Measurements from ENCODE around the gene ITGBL1.

The ITGBL1 gene

GRCh38 chr13:101612735-101613134 lies 160.3 kb downstream of the ITGBL1 start:
- TF ChIP-seq CTCF (IDR thresholded peaks at IDR 0.05; ENCODE audit: low read depth, low read length, missing control alignments): no peak
- DNase-seq (ENCODE audit: extremely low read depth, low read depth): no peak
- no peak overlapping the region for H3K4me3 ChIP-seq (replicated peaks; ENCODE audit: low read depth, low read length)

GRCh38 chr13:101614491-101614890 lies 162.0 kb downstream of the ITGBL1 start:
- no peak for DNase-seq (ENCODE audit: extremely low read depth, low read depth)
- no peak for TF ChIP-seq CTCF (IDR thresholded peaks at IDR 0.05; ENCODE audit: low read depth, low read length, missing control alignments)
- H3K4me3 ChIP-seq (replicated peaks; ENCODE audit: low read depth, low read length): no peak overlapping the region

GRCh38 chr13:101618440-101619187 lies 166.1 kb downstream of the ITGBL1 start:
- no peak overlapping the region for H3K4me3 ChIP-seq (replicated peaks; ENCODE audit: low read depth, low read length)
- no peak for DNase-seq (ENCODE audit: extremely low read depth, low read depth)
- no peak for TF ChIP-seq CTCF (IDR thresholded peaks at IDR 0.05; ENCODE audit: low read depth, low read length, missing control alignments)

GRCh38 chr13:101621099-101621498 lies 168.6 kb downstream of the ITGBL1 start:
- no peak for DNase-seq (ENCODE audit: extremely low read depth, low read depth)
- H3K4me3 ChIP-seq (replicated peaks; ENCODE audit: low read depth, low read length): no peak overlapping the region
- TF ChIP-seq CTCF (IDR thresholded peaks at IDR 0.05; ENCODE audit: low read depth, low read length, missing control alignments): no peak

- no peak for TF ChIP-seq CTCF (IDR thresholded peaks at IDR 0.05; ENCODE audit: low read depth, low read length, missing control alignments)
- no peak for DNase-seq (ENCODE audit: extremely low read depth, low read depth)
- no peak overlapping the region for H3K4me3 ChIP-seq (replicated peaks; ENCODE audit: low read depth, low read length)
Observed at GRCh38 chr13:101623470-101624209, 171.2 kb downstream of the ITGBL1 start.

- TF ChIP-seq CTCF (IDR thresholded peaks at IDR 0.05; ENCODE audit: low read depth, low read length, missing control alignments): no peak
- no peak overlapping the region for H3K4me3 ChIP-seq (replicated peaks; ENCODE audit: low read depth, low read length)
- DNase-seq (ENCODE audit: extremely low read depth, low read depth): no peak
Observed at GRCh38 chr13:101624210-101624922, 171.9 kb downstream of the ITGBL1 start.

Measured in HFF-Myc (cell line).